ENCODE data around the gene PLOD1. TPM values are rescaled to one million over a fixed set of nuclear protein-coding genes. Genes with fewer than 3 reads are reported as not detected.
"Not testable (repeated sequence)": the region's sequence is repeated elsewhere in the genome, so short reads cannot be mapped to it uniquely, and the experiment has no call there.

Gene PLOD1
- total RNA-seq, 1 donor from 2014 or later, result 173 TPM

DNA sequence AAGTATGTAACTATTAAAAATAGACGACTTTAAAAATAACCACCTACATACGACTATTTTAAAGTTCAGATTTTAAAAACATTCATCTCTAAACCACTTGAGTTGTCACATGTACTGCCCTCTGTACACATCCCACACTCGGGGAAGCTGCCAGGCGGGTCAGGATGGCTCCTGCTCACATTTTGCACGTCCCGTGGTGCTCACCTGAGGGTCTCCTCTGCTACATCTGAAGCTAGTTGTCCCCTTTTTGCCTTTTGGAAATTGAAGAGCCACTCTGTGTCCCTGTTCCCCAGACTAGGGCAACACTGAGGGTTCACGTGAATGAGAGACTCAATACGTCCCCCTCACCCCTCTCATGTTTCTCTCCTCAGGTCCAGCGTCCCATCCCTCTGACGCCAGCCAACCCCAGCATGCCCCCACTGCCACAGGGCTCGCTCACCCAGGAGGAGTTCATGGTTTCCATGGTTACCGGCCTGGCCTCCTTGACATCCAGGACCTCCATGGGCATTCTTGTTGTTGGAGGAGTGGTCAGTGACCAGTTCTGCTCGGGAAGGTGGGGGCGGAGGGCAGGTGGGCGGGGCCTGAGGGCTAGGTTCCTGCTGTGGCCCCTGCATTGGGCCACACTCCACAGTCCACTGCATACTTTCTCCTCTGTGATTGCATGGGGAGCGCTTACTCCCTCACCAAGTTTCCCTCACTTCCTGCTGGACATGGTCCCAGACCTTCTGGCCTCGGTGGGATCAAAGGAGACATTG is 71.8 kb downstream of the PLOD1 start:
- no peak for TF ChIP-seq CTCF (IDR thresholded peaks at IDR 0.05; ENCODE audit: unreplicated experiment)
- H3K36me3 Mint-ChIP-seq (ENCODE audit: low read depth, unreplicated experiment), result peaks cover 72% of the 10 kb centered on the region

GRCh38 chr1:12007204-12007603 is 72.7 kb downstream of the PLOD1 start:
- Mint-ChIP-seq H3K27me3 (ENCODE audit: unreplicated experiment) (peaks cover 3% of the 10 kb centered on the region), H3K27ac (ENCODE audit: unreplicated experiment) (no peak overlapping the region), H3K4me1 (ENCODE audit: unreplicated experiment) (no peaks in the 10 kb centered on the region), H3K4me3 (ENCODE audit: unreplicated experiment) (peak overlapping the region; percentile 78), H3K9me3 (ENCODE audit: unreplicated experiment) (no peaks in the 10 kb centered on the region), H3K36me3 (ENCODE audit: low read depth, unreplicated experiment) (peaks cover 74% of the 10 kb centered on the region)
- DNase-seq (ENCODE audit: low spot score), result no peak
- no peak for TF ChIP-seq CTCF (IDR thresholded peaks at IDR 0.05; ENCODE audit: unreplicated experiment)

More for the DNA sequence above, 71.8 kb downstream of the PLOD1 start:
- no peaks in the 10 kb centered on the region for H3K4me1 Mint-ChIP-seq (ENCODE audit: unreplicated experiment)
- H3K9me3 Mint-ChIP-seq (ENCODE audit: unreplicated experiment), result no peaks in the 10 kb centered on the region
- no peak overlapping the region for H3K27ac Mint-ChIP-seq (ENCODE audit: unreplicated experiment)
- peaks cover 3% of the 10 kb centered on the region for H3K27me3 Mint-ChIP-seq (ENCODE audit: unreplicated experiment)
- DNase-seq (ENCODE audit: low spot score), result no peak
- no peak overlapping the region for H3K4me3 Mint-ChIP-seq (ENCODE audit: unreplicated experiment)

- H3K4me3 Mint-ChIP-seq (ENCODE audit: unreplicated experiment); H3K4me1 Mint-ChIP-seq (ENCODE audit: unreplicated experiment); H3K27ac Mint-ChIP-seq (ENCODE audit: unreplicated experiment); H3K27me3 Mint-ChIP-seq (ENCODE audit: unreplicated experiment); DNase-seq (ENCODE audit: low spot score); H3K9me3 Mint-ChIP-seq (ENCODE audit: unreplicated experiment): not testable (repeated sequence)
- H3K36me3 Mint-ChIP-seq (ENCODE audit: low read depth, unreplicated experiment), result peaks cover 72% of the 10 kb centered on the region
Observed at GRCh38 chr1:12008355-12008754, 73.8 kb downstream of the PLOD1 start.

- peaks cover 70% of the 10 kb centered on the region for H3K36me3 Mint-ChIP-seq (ENCODE audit: low read depth, unreplicated experiment)
- DNase-seq (ENCODE audit: low spot score), result no peak
- H3K27me3 Mint-ChIP-seq (ENCODE audit: unreplicated experiment), result peaks cover 10% of the 10 kb centered on the region
- no peak overlapping the region for H3K27ac Mint-ChIP-seq (ENCODE audit: unreplicated experiment)
- H3K4me1 Mint-ChIP-seq (ENCODE audit: unreplicated experiment), result no peaks in the 10 kb centered on the region
- TF ChIP-seq CTCF (IDR thresholded peaks at IDR 0.05; ENCODE audit: unreplicated experiment), result no peak
- no peaks in the 10 kb centered on the region for H3K9me3 Mint-ChIP-seq (ENCODE audit: unreplicated experiment)
- H3K4me3 Mint-ChIP-seq (ENCODE audit: unreplicated experiment), result peak overlapping the region; percentile 42
Observed at GRCh38 chr1:12009318-12009947, 74.9 kb downstream of the PLOD1 start.

- Mint-ChIP-seq H3K27me3 (ENCODE audit: unreplicated experiment) (peaks cover 10% of the 10 kb centered on the region), H3K36me3 (ENCODE audit: low read depth, unreplicated experiment) (peaks cover 55% of the 10 kb centered on the region), H3K4me3 (ENCODE audit: unreplicated experiment) (peak overlapping the region; percentile 2), H3K27ac (ENCODE audit: unreplicated experiment) (no peak overlapping the region), H3K4me1 (ENCODE audit: unreplicated experiment) (no peaks in the 10 kb centered on the region), H3K9me3 (ENCODE audit: unreplicated experiment) (no peaks in the 10 kb centered on the region)
- DNase-seq (ENCODE audit: low spot score), result no peak
- no peak for TF ChIP-seq CTCF (IDR thresholded peaks at IDR 0.05; ENCODE audit: unreplicated experiment)
Observed at GRCh38 chr1:12010746-12011570, 76.4 kb downstream of the PLOD1 start.

Measured in endothelial cell (in vitro differentiated cells).